ENCODE measurements around the gene FMO2.
"Not testable (repeated sequence)": the region's sequence is repeated elsewhere in the genome, so short reads cannot be mapped to it uniquely, and the experiment has no call there.

FMO2 gene

GRCh38 chr1:171219346-171220080, 34.4 kb downstream of the FMO2 start:
- DNase-seq (ENCODE audit: low read depth): no peak

GRCh38 chr1:171220081-171220420, 35.0 kb downstream of the FMO2 start:
- no peak for DNase-seq (ENCODE audit: low read depth)

GRCh38 chr1:171220581-171221054, 35.5 kb downstream of the FMO2 start:
- no peak for DNase-seq (ENCODE audit: low read depth)

GRCh38 chr1:171221665-171222591, 36.8 kb downstream of the FMO2 start:
- no peak for DNase-seq (ENCODE audit: low read depth)

- DNase-seq (ENCODE audit: low read depth): no peak
Observed at GRCh38 chr1:171222936-171223335, 37.8 kb downstream of the FMO2 start.

- DNase-seq (ENCODE audit: low read depth): not testable (repeated sequence)
Observed at GRCh38 chr1:171224257-171224656, 39.2 kb downstream of the FMO2 start.

- no peak for DNase-seq (ENCODE audit: low read depth)
Observed at GRCh38 chr1:171226747-171227370, 41.8 kb downstream of the FMO2 start.

- DNase-seq (ENCODE audit: low read depth): no peak
Observed at GRCh38 chr1:171231326-171231725, 46.2 kb downstream of the FMO2 start.

GRCh38 chr1:171233183-171233582, 48.1 kb downstream of the FMO2 start:
- DNase-seq (ENCODE audit: low read depth): no peak

- DNase-seq (ENCODE audit: low read depth): not testable (repeated sequence)
Observed at GRCh38 chr1:171236231-171236630, 51.1 kb downstream of the FMO2 start.

- no peak for DNase-seq (ENCODE audit: low read depth)
Observed at GRCh38 chr1:171243878-171244277, 58.8 kb downstream of the FMO2 start.

- DNase-seq (ENCODE audit: low read depth): no peak
Observed at GRCh38 chr1:171245458-171246064, 60.5 kb downstream of the FMO2 start.

- DNase-seq (ENCODE audit: low read depth): no peak
Observed at GRCh38 chr1:171247501-171247900, 62.4 kb downstream of the FMO2 start.

GRCh38 chr1:171248302-171248701, 63.2 kb downstream of the FMO2 start, which contains the start of gene FMO1:
TSS of gene FMO1 (plus strand) at chr1:171248494. CDS start at chr1:171258088, 9,594 bp downstream.
- no peak for DNase-seq (ENCODE audit: low read depth)

- no peak for DNase-seq (ENCODE audit: low read depth)
Observed at GRCh38 chr1:171248841-171249240, 63.7 kb downstream of the FMO2 start.

- no peak for DNase-seq (ENCODE audit: low read depth)
Observed at GRCh38 chr1:171250263-171250662, 65.2 kb downstream of the FMO2 start.

- no peak for DNase-seq (ENCODE audit: low read depth)
Observed at GRCh38 chr1:171251042-171251951, 66.2 kb downstream of the FMO2 start.

- no peak for DNase-seq (ENCODE audit: low read depth)
Observed at GRCh38 chr1:171251952-171252300, 66.8 kb downstream of the FMO2 start.

- DNase-seq (ENCODE audit: low read depth): no peak
Observed at GRCh38 chr1:171252482-171252881, 67.4 kb downstream of the FMO2 start.

GRCh38 chr1:171254859-171255258, 69.8 kb downstream of the FMO2 start:
- DNase-seq (ENCODE audit: low read depth): no peak

GRCh38 chr1:171256940-171257606, 72.0 kb downstream of the FMO2 start:
- DNase-seq (ENCODE audit: low read depth): no peak
